Measurements from ENCODE around the gene FOSL1.

The FOSL1 gene

GRCh38 chr11:65932558-65932919, 32.4 kb upstream of the FOSL1 start:
- Histone ChIP-seq H2AFZ (ENCODE audit: low read depth, low read length, severe bottlenecking) (no peak overlapping the region), H3K36me3 (ENCODE audit: low read length) (no peaks in the 10 kb centered on the region), H3F3A (ENCODE audit: insufficient read depth) (no peaks in the 10 kb centered on the region), H3K9me2 (replicated peaks; ENCODE audit: insufficient read depth, low read length) (no peaks in the 10 kb centered on the region), H3K4me3 (ENCODE audit: insufficient read depth, low read length, poor library complexity, severe bottlenecking) (no peak overlapping the region), H3K27me3 (ENCODE audit: low read length) (no peaks in the 10 kb centered on the region), H3K4me2 (ENCODE audit: low read depth, low read length, poor library complexity, severe bottlenecking) (no peak overlapping the region), H4K20me1 (ENCODE audit: low read depth, low read length) (no peaks in the 10 kb centered on the region), H3K9ac (ENCODE audit: low read length) (no peak overlapping the region), H3K27ac (ENCODE audit: low read depth, low read length) (no peak overlapping the region), H3K79me2 (ENCODE audit: insufficient read depth, low read length) (no peaks in the 10 kb centered on the region), H3K9me3 (ENCODE audit: insufficient read depth, low read length) (no peaks in the 10 kb centered on the region)
- TF ChIP-seq EZH2phosphoT487 (conservative IDR thresholded peaks at IDR 0.05; ENCODE audit: low read length) (no peak), CTCF (IDR thresholded peaks at IDR 0.05; ENCODE audit: insufficient read depth, low read length, poor library complexity, severe bottlenecking) (no peak)

- H3K9me3 ChIP-seq (ENCODE audit: insufficient read depth, low read length) = no peaks in the 10 kb centered on the region
- TF ChIP-seq EZH2phosphoT487 (conservative IDR thresholded peaks at IDR 0.05; ENCODE audit: low read length) = no peak
- TF ChIP-seq CTCF (IDR thresholded peaks at IDR 0.05; ENCODE audit: insufficient read depth, low read length, poor library complexity, severe bottlenecking) = no peak
- H3K36me3 ChIP-seq (ENCODE audit: low read length) = no peaks in the 10 kb centered on the region
- H3K4me2 ChIP-seq (ENCODE audit: low read depth, low read length, poor library complexity, severe bottlenecking) = no peak overlapping the region
- H3K9ac ChIP-seq (ENCODE audit: low read length) = no peak overlapping the region
- no peak overlapping the region for H3K4me3 ChIP-seq (ENCODE audit: insufficient read depth, low read length, poor library complexity, severe bottlenecking)
- no peaks in the 10 kb centered on the region for H3K27me3 ChIP-seq (ENCODE audit: low read length)
- no peaks in the 10 kb centered on the region for H3K9me2 ChIP-seq (replicated peaks; ENCODE audit: insufficient read depth, low read length)
- H2AFZ ChIP-seq (ENCODE audit: low read depth, low read length, severe bottlenecking) = no peak overlapping the region
- H3K79me2 ChIP-seq (ENCODE audit: insufficient read depth, low read length) = no peaks in the 10 kb centered on the region
- H4K20me1 ChIP-seq (ENCODE audit: low read depth, low read length) = no peaks in the 10 kb centered on the region
- no peaks in the 10 kb centered on the region for H3F3A ChIP-seq (ENCODE audit: insufficient read depth)
- no peak overlapping the region for H3K27ac ChIP-seq (ENCODE audit: low read depth, low read length)
Measured at GRCh38 chr11:65931773-65932557, 31.8 kb upstream of the FOSL1 start.

- Histone ChIP-seq H3K4me2 (ENCODE audit: low read depth, low read length, poor library complexity, severe bottlenecking) (no peak overlapping the region), H3K9me2 (replicated peaks; ENCODE audit: insufficient read depth, low read length) (no peaks in the 10 kb centered on the region), H3K79me2 (ENCODE audit: insufficient read depth, low read length) (no peaks in the 10 kb centered on the region), H3K36me3 (ENCODE audit: low read length) (no peaks in the 10 kb centered on the region), H3K27me3 (ENCODE audit: low read length) (no peaks in the 10 kb centered on the region), H3K4me3 (ENCODE audit: insufficient read depth, low read length, poor library complexity, severe bottlenecking) (no peak overlapping the region), H3K9me3 (ENCODE audit: insufficient read depth, low read length) (no peaks in the 10 kb centered on the region), H2AFZ (ENCODE audit: low read depth, low read length, severe bottlenecking) (no peak overlapping the region), H3F3A (ENCODE audit: insufficient read depth) (no peaks in the 10 kb centered on the region), H4K20me1 (ENCODE audit: low read depth, low read length) (no peaks in the 10 kb centered on the region), H3K27ac (ENCODE audit: low read depth, low read length) (no peak overlapping the region), H3K9ac (ENCODE audit: low read length) (no peak overlapping the region)
- no peak for TF ChIP-seq EZH2phosphoT487 (conservative IDR thresholded peaks at IDR 0.05; ENCODE audit: low read length)
- no peak for TF ChIP-seq CTCF (IDR thresholded peaks at IDR 0.05; ENCODE audit: insufficient read depth, low read length, poor library complexity, severe bottlenecking)
Measured at GRCh38 chr11:65928667-65929066, 28.5 kb upstream of the FOSL1 start.
